HAP-1 (cell line): ENCODE measurements around the gene ANKRD34B.
"Not testable (repeated sequence)": the region's sequence is repeated elsewhere in the genome, so short reads cannot be mapped to it uniquely, and the experiment has no call there.

Source experiments
- DNase-seq, 2 experiments: peaks; one replicate each; pipeline ENCODE4 v3.0.0-alpha.2; 2016 to 2020; ENCODE audit warnings: low spot score in 2 of 2
- H3K27me3 ChIP-seq: fragments of 250-450 bp; sonication (Bioruptor Pico); 2 replicates; pipeline ENCODE4 v1.5.1; 2020; ENCODE audit warnings: low read depth, mild to moderate bottlenecking, moderate library complexity
- H3K36me3 ChIP-seq: fragments of 250-450 bp; sonication (Bioruptor Pico); replicated peaks from 2 replicates; pipeline ENCODE4 v1.5.1; 2020; ENCODE audit warnings: mild to moderate bottlenecking
- H3K4me1 ChIP-seq: fragments of 250-450 bp; sonication (Bioruptor Pico); 2 replicates; pipeline ENCODE4 v1.5.1; 2020; ENCODE audit warnings: mild to moderate bottlenecking
- H3K4me3 ChIP-seq: fragments of 250-450 bp; sonication (Bioruptor Pico); 2 replicates; pipeline ENCODE4 v1.5.1; 2020; ENCODE audit warnings: mild to moderate bottlenecking, moderate library complexity
- H3K9me3 ChIP-seq: fragments of 250-450 bp; sonication (Bioruptor Pico); 2 replicates; pipeline ENCODE4 v1.5.1; 2020; ENCODE audit warnings: mild to moderate bottlenecking, moderate library complexity
- in situ Hi-C: fragments of 300-500 bp; cut with MboI; formaldehyde crosslinking; loops from 3 replicates; pipeline ENCODE4 v1.14.3; 2020; ENCODE audit warnings: low sequenced_read_pairs, inconsistent platforms, mixed read lengths

The ANKRD34B gene

DNA sequence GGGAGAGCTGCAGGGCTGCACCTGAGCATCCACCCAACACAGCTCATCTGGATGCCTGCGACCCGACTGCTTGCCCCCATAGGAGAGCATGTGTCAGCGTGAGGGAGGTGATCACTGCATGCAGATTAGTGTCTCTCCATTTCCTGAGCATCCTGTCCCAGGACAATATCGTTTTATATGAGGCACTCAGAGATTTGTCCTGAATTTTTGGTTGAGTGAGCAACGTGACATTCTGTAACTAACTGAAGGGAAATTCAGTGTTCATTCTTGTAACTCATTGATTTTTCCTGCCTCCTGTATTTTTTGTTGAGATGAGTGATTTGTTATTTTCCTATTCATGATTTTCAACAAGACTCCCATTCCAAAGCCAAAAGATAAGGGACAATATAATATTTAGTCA, 20.7 kb upstream of the ANKRD34B start:
- no peak for DNase-seq
- in situ Hi-C loops, result no loop called here
- Histone ChIP-seq H3K36me3 (no peaks in the 10 kb centered on the region), H3K4me1 (no peaks in the 10 kb centered on the region), H3K9me3 (no peaks in the 10 kb centered on the region), H3K27me3 (no peaks in the 10 kb centered on the region), H3K4me3 (no peak overlapping the region)

DNA sequence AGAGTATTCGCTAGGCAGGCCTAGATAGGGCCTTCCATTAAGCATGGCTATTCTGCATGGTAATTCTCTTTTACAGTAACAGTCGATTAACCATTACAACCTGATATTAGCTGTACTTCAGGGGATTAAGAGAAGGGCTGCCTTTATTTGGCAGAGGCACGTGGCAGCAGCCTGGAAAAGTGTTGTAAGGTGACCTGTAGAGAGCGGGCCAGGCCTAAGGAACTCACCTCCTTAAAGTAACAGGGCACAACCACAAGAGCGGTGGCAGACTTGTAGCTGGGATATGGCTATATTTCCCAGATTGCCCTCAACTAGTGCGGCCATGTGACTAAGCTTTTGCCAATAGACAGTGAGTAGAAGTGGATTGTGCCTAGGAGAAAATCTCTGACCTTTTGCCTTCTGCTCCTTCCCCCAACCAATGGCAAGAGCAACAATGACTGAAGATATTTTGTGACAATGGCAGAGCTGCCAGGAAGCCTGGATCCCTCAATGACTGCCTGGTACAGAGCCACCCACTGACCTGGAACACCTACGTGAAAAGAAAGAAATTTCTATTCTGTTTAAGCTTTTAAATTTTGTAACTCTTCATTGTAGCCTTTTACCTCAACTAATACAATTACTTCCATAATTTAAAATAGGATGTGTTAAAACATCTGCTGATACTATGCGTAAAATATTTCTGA, 18.9 kb upstream of the ANKRD34B start:
- DNase-seq, result no peak
- Histone ChIP-seq H3K4me3 (no peak overlapping the region), H3K27me3 (no peaks in the 10 kb centered on the region), H3K4me1 (no peaks in the 10 kb centered on the region), H3K36me3 (no peaks in the 10 kb centered on the region), H3K9me3 (no peaks in the 10 kb centered on the region)
- in situ Hi-C loops, result no loop called here

DNA sequence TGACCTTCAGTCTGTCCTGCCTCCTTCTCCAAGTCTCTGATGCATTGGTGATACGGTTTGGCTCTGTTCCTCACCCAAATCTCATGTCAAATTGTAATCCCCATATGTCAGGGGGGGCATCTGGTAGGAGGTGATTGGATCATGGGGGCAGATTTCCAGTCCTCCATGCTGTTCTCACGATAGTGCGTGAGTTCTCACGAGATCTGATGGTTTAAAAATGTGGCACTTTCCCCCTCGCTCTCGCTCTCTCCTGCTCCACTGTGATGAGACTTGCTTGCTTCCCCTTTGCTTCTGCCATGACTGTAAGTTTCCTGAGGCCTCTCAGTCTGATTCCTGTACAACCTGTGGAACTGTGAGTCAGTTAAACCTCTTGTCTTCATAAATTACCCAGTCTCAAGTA, 14.7 kb upstream of the ANKRD34B start:
- DNase-seq, result no peak
- no peaks in the 10 kb centered on the region; the same call in 1 of the 2 replicates for H3K27me3 ChIP-seq
- H3K4me1 ChIP-seq, result no peaks in the 10 kb centered on the region
- no peak overlapping the region for H3K4me3 ChIP-seq
- in situ Hi-C loops, result no loop called here
- no peaks in the 10 kb centered on the region for H3K9me3 ChIP-seq
- no peaks in the 10 kb centered on the region for H3K36me3 ChIP-seq

DNA sequence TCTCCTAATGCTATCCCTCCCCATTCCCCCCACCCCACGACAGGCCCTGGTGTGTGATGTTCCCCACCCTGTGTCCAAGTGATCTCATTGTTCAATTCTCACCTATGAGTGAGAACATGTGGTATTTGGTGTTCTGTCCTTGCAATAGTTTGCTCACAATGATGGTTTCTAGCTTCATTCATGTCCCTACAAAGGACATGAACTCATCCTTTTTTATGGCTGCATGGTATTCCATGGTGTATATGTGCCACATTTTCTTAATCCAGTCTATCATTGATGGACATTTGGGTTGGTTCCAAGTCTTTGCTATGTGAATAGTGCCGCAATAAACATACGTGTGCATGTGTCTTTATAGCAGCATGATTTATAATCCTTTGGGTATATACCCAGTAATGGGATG, 10.2 kb upstream of the ANKRD34B start:
- DNase-seq, H3K4me1 ChIP-seq, H3K4me3 ChIP-seq, H3K9me3 ChIP-seq, in situ Hi-C loops, H3K27me3 ChIP-seq, H3K36me3 ChIP-seq: not testable (repeated sequence)

DNA sequence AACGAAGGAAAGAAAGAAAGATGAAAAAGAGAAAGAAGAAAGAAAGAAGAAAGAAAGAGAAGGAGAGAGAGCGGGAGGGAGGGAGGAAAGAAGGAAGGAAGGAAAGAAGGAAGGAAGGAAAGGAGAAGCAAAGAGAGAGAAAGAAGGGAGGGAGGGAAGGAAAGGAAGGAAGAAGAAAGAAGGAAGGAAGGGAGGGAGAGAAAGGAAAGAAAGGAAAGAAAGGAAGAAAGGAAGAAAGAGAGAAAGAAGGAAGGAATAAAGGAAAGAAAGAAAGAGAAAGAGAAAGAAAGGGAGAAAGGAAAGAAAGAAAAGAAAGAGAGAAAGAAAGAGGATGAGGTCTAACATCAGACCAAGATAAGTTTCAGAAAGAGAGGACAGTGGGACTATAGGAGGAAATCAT, 9.0 kb upstream of the ANKRD34B start:
- in situ Hi-C loops, result no loop called here
- H3K36me3 ChIP-seq, result no peaks in the 10 kb centered on the region

DNA sequence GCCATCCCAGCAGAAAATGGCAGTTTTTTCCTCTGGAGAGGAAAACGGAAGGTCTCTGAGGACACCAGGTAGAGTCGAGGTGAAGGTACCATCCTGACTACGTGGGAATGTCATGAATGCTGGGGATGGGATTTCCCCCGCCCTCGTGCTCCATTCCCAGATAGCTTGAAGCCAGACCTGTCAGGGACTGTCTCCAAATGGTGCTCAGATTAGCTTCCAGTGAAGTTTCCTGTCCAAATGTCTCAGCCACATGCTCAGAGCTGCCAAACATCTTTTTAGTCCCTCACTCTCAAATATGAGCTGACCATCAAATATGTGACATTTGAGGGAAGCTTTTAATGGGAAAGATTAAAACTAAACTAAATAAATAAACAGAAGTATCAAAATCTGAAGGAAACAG, 7.6 kb upstream of the ANKRD34B start:
- no peaks in the 10 kb centered on the region for H3K36me3 ChIP-seq
- no peak for DNase-seq
- H3K9me3 ChIP-seq, result no peaks in the 10 kb centered on the region
- peaks cover 4% of the 10 kb centered on the region for H3K27me3 ChIP-seq
- in situ Hi-C loops, result no loop called here
- no peak overlapping the region for H3K4me3 ChIP-seq
- no peaks in the 10 kb centered on the region for H3K4me1 ChIP-seq

More for the DNA sequence above, 9.0 kb upstream of the ANKRD34B start:
- Histone ChIP-seq H3K27me3 (peaks cover 4% of the 10 kb centered on the region), H3K9me3 (no peaks in the 10 kb centered on the region), H3K4me3 (no peak overlapping the region), H3K4me1 (no peaks in the 10 kb centered on the region)
- no peak for DNase-seq

DNA sequence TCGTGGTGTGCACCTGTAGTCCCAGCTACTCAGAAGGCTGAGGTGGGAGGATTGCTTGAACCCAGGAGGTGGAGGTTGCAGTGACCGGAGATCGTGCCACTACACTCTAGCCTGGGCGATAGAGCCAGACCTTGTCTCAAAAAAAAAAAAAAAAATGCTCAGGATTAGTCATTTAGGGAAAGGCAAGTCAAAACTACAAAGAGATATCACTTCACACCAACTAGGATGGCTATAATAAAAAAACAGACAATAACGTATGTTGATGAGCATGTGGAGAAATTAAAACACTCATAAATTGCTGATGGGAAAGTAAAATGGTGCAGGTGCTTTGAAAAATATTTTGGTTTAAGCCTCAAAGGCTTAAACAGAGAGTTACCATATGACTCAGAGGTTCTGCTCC, 6.3 kb upstream of the ANKRD34B start:
- Histone ChIP-seq H3K9me3 (no peaks in the 10 kb centered on the region), H3K4me3 (no peak overlapping the region), H3K4me1 (no peaks in the 10 kb centered on the region), H3K27me3 (peaks cover 4% of the 10 kb centered on the region), H3K36me3 (no peaks in the 10 kb centered on the region)
- DNase-seq, result no peak
- in situ Hi-C loops, result no loop called here

DNA sequence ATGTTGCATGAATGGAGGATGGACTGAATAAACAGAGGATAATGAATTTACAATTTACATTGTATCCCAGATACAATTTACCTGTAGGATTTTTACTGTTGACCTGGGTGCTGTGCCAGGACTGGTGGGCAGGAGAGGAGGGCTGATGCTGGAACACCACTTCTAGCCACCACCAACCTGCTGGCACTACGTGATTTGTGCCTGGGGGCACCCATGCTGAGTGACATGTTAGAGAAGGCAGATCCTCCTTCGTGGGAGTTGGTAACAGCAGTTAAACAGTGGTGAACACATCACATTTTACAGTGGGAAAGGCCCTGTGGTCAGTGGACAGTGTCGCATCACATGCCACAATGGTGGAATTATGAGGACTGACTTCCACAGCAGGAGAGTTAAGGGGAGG, 3.0 kb upstream of the ANKRD34B start:
- no peaks in the 10 kb centered on the region for H3K4me1 ChIP-seq
- no peaks in the 10 kb centered on the region for H3K9me3 ChIP-seq
- no peaks in the 10 kb centered on the region for H3K36me3 ChIP-seq
- H3K4me3 ChIP-seq, result no peak overlapping the region
- no peak for DNase-seq
- H3K27me3 ChIP-seq, result peaks cover 20% of the 10 kb centered on the region
- in situ Hi-C loops, result no loop called here

DNA sequence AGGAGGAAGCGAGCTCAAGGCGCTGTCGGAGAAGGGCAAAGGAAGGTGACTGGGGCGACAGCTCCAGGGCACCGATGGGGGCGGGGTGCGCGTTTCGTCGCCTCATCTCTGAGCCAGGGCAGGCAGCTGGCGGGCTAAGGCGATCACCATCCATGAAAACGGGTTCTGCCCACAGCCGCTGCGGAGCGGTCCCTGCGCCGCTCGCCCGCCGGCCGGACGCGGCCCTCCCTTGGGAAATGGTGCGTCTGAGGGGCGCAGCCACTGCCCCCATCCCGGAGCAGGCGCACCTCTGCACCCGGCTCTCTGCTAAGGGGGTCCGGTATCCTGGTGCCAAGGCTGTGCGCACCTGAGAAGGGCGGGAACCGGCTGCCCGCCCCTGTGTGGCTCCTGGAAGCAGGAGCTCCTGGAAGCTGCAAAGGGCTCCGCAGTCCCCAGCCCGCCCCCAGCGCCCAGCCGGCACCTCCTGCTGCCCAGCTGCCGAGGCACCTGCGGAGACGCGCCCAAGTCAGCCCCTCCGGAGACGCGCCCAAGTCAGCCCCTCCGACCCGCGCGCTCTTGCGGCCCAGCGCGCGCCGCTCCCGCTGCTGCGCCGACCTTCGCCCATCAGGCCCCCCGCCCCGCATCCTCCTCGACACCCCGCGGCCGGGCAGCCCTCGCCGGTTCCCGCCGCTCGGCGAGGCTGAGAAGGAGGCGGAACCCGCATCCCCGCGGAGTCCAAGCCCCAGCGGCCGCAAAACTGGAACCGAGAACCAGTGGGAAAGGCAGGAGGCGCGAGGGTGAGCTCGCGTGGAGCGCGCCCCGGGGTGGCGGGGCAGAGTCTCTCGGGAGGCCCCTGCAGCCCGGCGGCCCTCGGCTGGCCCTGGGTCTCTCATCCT, 757 bp downstream of the ANKRD34B start:
- in situ Hi-C loops, result no loop called here
- Histone ChIP-seq H3K36me3 (no peaks in the 10 kb centered on the region), H3K27me3 (peaks cover 15% of the 10 kb centered on the region), H3K4me3 (peak overlapping the region; percentile 36), H3K4me1 (no peaks in the 10 kb centered on the region), H3K9me3 (no peaks in the 10 kb centered on the region)
- peak in 1 of 2 experiments; percentile 21 for DNase-seq

DNA sequence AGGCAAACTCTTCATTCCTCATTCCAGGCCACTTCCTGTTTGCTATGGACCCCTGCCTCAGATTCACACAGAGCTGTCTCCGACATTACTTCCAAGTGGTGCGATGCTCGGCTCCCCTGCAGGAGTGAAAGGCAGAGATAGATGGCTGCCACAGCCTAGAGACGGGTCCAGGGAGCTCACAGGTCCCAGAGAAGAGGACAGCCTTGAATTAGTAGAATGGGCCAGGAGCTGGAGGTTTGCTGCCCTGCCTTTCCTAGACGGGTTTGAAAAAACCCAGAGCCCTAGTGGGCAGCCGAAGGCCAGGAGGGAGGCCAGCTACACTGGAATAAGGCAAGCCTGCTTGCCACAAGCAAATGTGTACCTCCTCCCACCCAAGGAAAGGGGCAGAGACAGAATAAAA, 1.8 kb downstream of the ANKRD34B start:
- no peaks in the 10 kb centered on the region for H3K9me3 ChIP-seq
- no peaks in the 10 kb centered on the region for H3K4me1 ChIP-seq
- in situ Hi-C loops, result no loop called here
- H3K36me3 ChIP-seq, result no peaks in the 10 kb centered on the region
- H3K4me3 ChIP-seq, result no peak overlapping the region
- peaks cover 15% of the 10 kb centered on the region for H3K27me3 ChIP-seq
- no peak for DNase-seq

DNA sequence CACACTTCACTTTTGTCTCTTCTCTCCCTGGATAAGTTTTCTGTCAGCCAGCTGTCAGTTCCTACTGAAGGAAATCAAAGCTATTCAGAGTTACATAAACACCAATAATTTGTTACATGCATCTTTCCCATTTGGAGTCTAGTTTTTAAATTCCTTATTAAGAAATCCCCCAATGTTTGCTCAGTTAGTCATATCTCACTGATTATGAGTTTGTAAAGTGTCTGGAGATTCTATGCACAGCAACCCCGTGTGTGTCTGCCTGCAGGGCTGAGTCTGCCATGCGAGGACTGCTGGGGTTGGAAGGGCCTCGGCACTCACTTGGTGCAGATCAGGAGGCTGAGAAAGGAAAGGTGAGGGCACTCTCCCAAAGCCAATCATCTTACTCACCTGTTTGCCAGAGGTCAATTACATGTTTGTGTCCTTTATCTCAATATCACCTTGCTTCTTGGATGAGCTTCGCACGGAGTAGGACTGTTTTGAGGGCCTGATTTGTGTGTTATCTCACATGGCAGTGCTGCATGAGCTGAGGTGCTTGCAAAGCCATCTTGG, 3.3 kb downstream of the ANKRD34B start:
- Histone ChIP-seq H3K36me3 (no peaks in the 10 kb centered on the region), H3K4me1 (no peaks in the 10 kb centered on the region), H3K27me3 (peaks cover 15% of the 10 kb centered on the region), H3K9me3 (no peaks in the 10 kb centered on the region), H3K4me3 (no peak overlapping the region)
- DNase-seq, result no peak
- in situ Hi-C loops, result no loop called here

DNA sequence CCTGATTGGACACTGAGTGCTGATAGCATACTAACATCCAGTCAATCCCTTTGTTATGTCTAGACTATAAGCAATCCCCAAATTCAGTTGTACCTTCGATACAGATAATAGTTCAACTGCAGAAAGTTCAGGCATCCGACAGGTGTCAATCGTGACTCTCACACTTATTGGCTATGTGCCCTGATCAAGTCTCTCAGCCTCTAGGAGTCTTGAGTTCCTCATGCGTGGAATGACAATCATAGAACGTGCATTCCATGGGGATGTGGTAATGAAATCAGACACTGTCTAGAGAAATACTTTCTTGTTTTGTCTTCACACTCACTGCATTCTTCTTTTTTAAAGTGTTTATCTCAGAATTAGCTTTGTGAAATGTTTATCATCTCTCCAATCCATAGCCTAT, 4.8 kb downstream of the ANKRD34B start:
- peaks cover 8% of the 10 kb centered on the region for H3K27me3 ChIP-seq
- no peak overlapping the region for H3K4me3 ChIP-seq
- H3K9me3 ChIP-seq, result no peaks in the 10 kb centered on the region
- in situ Hi-C loops, result no loop called here
- no peak for DNase-seq
- no peaks in the 10 kb centered on the region for H3K4me1 ChIP-seq
- no peaks in the 10 kb centered on the region for H3K36me3 ChIP-seq

DNA sequence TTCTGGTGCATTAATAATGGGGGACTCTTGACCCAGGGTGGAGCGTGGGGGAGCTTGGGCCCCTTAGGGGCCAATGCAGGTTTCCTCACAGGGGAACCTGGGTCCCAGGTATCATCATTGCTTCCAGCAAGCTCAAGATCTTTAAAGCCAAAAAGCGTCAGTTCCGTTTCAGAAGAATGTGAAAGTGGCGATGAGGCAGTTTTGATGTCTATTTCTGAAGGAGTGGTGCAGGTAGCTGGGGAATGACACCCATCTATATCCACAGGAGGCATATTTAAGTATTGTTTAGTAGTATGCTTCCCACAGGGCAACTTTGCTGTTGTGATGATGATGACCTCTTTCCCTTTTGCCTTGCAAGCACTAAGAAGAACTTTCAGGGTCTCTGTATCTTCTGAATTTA, 10.8 kb downstream of the ANKRD34B start:
- H3K4me3 ChIP-seq, result no peak overlapping the region
- peaks cover 11% of the 10 kb centered on the region; the same call in 1 of the 2 replicates for H3K27me3 ChIP-seq
- in situ Hi-C loops, result no loop called here
- no peaks in the 10 kb centered on the region for H3K36me3 ChIP-seq
- no peaks in the 10 kb centered on the region for H3K4me1 ChIP-seq
- DNase-seq, result no peak
- no peaks in the 10 kb centered on the region for H3K9me3 ChIP-seq

DNA sequence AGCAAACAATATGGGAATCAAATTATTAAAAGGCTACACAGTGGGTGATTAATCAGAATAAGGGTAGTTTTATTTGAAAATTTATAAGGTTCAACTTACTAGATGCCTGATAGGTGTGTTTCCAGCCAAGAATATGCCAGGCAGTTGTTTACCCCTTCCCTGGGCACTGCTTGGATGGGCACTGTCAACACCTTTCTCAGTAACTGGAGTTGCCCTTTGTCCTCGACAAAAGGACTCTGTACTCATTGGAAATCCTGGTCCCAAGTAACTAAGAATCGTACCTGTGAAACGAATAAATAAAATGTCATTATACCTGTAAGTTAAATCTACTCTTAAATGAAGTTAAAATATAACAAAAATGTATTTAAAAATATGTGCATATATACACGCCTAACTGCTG, 15.0 kb downstream of the ANKRD34B start:
- Histone ChIP-seq H3K9me3 (no peaks in the 10 kb centered on the region), H3K27me3 (peaks cover 11% of the 10 kb centered on the region; the same call in 1 of the 2 replicates), H3K4me3 (no peak overlapping the region), H3K36me3 (no peaks in the 10 kb centered on the region), H3K4me1 (no peaks in the 10 kb centered on the region)
- in situ Hi-C loops, result no loop called here
- no peak for DNase-seq
